ENCODE data around the gene STK11. TPM values are rescaled to one million over a fixed set of nuclear protein-coding genes. Genes with fewer than 3 reads are reported as not detected.

STK11 gene, protein sequence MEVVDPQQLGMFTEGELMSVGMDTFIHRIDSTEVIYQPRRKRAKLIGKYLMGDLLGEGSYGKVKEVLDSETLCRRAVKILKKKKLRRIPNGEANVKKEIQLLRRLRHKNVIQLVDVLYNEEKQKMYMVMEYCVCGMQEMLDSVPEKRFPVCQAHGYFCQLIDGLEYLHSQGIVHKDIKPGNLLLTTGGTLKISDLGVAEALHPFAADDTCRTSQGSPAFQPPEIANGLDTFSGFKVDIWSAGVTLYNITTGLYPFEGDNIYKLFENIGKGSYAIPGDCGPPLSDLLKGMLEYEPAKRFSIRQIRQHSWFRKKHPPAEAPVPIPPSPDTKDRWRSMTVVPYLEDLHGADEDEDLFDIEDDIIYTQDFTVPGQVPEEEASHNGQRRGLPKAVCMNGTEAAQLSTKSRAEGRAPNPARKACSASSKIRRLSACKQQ
- total RNA-seq (2021) (53.0 and 59.5 TPM in 2 replicates), Bru-seq, nascent RNA (percentile 51 among the genes with signal in this experiment), BruChase-seq, experiment 1, labeled RNA remaining after a 2-hour chase (percentile 59 among the genes with signal in this experiment), BruChase-seq, experiment 2, labeled RNA remaining after a 6-hour chase (percentile 75 among the genes with signal in this experiment)
- long read RNA-seq, transcript STK11-201 (10 exons, 2,611 nt), result major isoform, 77 of 101 reads
- long read RNA-seq, partial matches to known transcripts, result 8 of 101 reads
- long read RNA-seq, other reads (novel, unspliced or antisense), result 16 of 101 reads

- Histone ChIP-seq H2AFZ (peak within 1 kb of the TSS; percentile 71), H3K27ac (0 out of 2 replicates have a peak within 1 kb of the TSS, but pooled peaks have one; percentile 12), H3K9me3 (ENCODE audit: insufficient read depth, low read depth) (no peaks in the 10 kb centered on the region), H3K4me2 (peak within 1 kb of the TSS; percentile 91), H3F3A (ENCODE audit: insufficient read depth, low read depth) (peaks cover 16% of the 10 kb centered on the region; the same call in 1 of the 2 replicates), H3K79me2 (ENCODE audit: low read depth) (peaks cover 41% of the 10 kb centered on the region), H3K4me3 (peak within 1 kb of the TSS; percentile 71), H4K20me1 (ENCODE audit: insufficient read depth) (peaks cover 20% of the 10 kb centered on the region), H3K36me3 (ENCODE audit: low read depth) (no peaks in the 10 kb centered on the region), H3K27me3 (ENCODE audit: insufficient read depth, low read depth) (no peaks in the 10 kb centered on the region), H3K9me2 (ENCODE audit: insufficient read depth) (no peaks in the 10 kb centered on the region), H3K4me1 (replicated peaks; ENCODE audit: insufficient read depth) (peaks cover 20% of the 10 kb centered on the region)
- TF ChIP-seq EZH2 (IDR thresholded peaks at IDR 0.05; ENCODE audit: low read depth), result no peak
- TF ChIP-seq, protein P1, sequence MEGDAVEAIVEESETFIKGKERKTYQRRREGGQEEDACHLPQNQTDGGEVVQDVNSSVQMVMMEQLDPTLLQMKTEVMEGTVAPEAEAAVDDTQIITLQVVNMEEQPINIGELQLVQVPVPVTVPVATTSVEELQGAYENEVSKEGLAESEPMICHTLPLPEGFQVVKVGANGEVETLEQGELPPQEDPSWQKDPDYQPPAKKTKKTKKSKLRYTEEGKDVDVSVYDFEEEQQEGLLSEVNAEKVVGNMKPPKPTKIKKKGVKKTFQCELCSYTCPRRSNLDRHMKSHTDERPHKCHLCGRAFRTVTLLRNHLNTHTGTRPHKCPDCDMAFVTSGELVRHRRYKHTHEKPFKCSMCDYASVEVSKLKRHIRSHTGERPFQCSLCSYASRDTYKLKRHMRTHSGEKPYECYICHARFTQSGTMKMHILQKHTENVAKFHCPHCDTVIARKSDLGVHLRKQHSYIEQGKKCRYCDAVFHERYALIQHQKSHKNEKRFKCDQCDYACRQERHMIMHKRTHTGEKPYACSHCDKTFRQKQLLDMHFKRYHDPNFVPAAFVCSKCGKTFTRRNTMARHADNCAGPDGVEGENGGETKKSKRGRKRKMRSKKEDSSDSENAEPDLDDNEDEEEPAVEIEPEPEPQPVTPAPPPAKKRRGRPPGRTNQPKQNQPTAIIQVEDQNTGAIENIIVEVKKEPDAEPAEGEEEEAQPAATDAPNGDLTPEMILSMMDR (conservative IDR thresholded peaks at IDR 0.05), result no peak
- peak; percentile 85 to 97 for DNase-seq
- intact Hi-C loops (cut with micrococcal nuclease; ENCODE audit: unreplicated experiment), result no loop called here
- ChIA-PET POLR2A (ENCODE audit: unreplicated experiment) (no interaction called here), CTCF (interaction anchor here (0.7 kb wide), 1 partner anchor 10 kb away, joined by 3 read pairs; no protein-coding TSS in a partner anchor)
- BruUV-seq (replicated peaks), result no TSS peak
Measured at GRCh38 chr19:1205114-1206099, at the start of gene STK11. Gene STK11, plus strand, starts transcription at chr19:1205778. Its CDS starts 1,136 bp downstream, at chr19:1206914.

DNA sequence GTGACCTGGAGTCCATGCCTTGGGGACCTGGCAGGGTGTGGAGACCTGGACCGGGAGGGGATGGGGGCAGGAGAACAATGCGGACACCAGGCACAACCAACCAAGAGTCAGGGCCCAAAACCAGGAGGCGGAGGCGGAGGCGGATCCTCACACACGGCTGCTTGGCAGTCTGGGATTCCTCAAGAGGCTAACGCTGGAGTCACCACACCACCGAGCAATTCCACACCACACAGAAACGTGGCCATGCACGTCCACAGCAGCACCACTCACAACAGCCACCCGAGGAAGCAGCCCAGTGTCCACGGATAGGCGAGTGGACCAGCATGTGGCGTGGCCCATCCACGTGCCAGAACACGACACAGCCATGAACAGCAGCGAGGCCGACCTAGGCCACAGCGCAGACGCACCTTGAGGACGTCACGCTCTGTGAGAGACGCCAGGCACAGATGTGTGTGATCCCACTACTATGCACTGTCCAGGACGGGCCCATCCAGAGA is 49.2 kb upstream of the STK11 start:
- H3K27me3 ChIP-seq (ENCODE audit: insufficient read depth, low read depth), result no peaks in the 10 kb centered on the region
- ChIA-PET CTCF (no interaction called here), POLR2A (ENCODE audit: unreplicated experiment) (no interaction called here)
- peaks cover 63% of the 10 kb centered on the region for H3K79me2 ChIP-seq (ENCODE audit: low read depth)
- H3K4me3 ChIP-seq, result no peak overlapping the region
- no peaks in the 10 kb centered on the region for H3K9me2 ChIP-seq (ENCODE audit: insufficient read depth)
- peaks cover 45% of the 10 kb centered on the region for H4K20me1 ChIP-seq (ENCODE audit: insufficient read depth)
- intact Hi-C loops (cut with micrococcal nuclease; ENCODE audit: unreplicated experiment), result no loop called here
- TF ChIP-seq EZH2 (IDR thresholded peaks at IDR 0.05; ENCODE audit: low read depth), result no peak
- TF ChIP-seq, protein P1 (conservative IDR thresholded peaks at IDR 0.05), result no peak
- no TSS peak for BruUV-seq (replicated peaks)
- H3K4me2 ChIP-seq, result peak overlapping the region; percentile 74; the same call in 1 of the 2 replicates
- peaks cover 19% of the 10 kb centered on the region for H3K4me1 ChIP-seq (replicated peaks; ENCODE audit: insufficient read depth)
- DNase-seq, result no peak
- H3K27ac ChIP-seq, result no peak overlapping the region
- H3F3A ChIP-seq (ENCODE audit: insufficient read depth, low read depth), result peaks cover 23% of the 10 kb centered on the region; the same call in 1 of the 2 replicates
- H3K36me3 ChIP-seq (ENCODE audit: low read depth), result no peaks in the 10 kb centered on the region
- no peaks in the 10 kb centered on the region for H3K9me3 ChIP-seq (ENCODE audit: insufficient read depth, low read depth)
- no peak overlapping the region for H2AFZ ChIP-seq

Measured in PC-9 (cell line).